Esophagus (tissue), 2 donors: ENCODE measurements around the gene APH1A. TPM values are rescaled to one million over a fixed set of nuclear protein-coding genes. Genes with fewer than 3 reads are reported as not detected.
"Not testable (repeated sequence)": the region's sequence is repeated elsewhere in the genome, so short reads cannot be mapped to it uniquely, and the experiment has no call there.

ENCODE experiments used
- H3K27ac ChIP-seq, 2 donors: one replicate each; pipeline ENCODE4 v1.5.1; 2013; ENCODE audit warnings: low read depth in 2 of 2, mild to moderate bottlenecking in 2 of 2, inconsistent platforms in 1 of 2, low read length in 1 of 2, moderate library complexity in 1 of 2
- H3K27me3 ChIP-seq, 2 donors: one replicate each; pipeline ENCODE4 v1.6.1; 2013; ENCODE audit warnings: low read length in 2 of 2, control low read depth in 1 of 2, mild to moderate bottlenecking in 1 of 2; ENCODE audit not compliant: insufficient read depth in 2 of 2, control insufficient read depth in 1 of 2
- H3K36me3 ChIP-seq, 2 donors: one replicate each; pipeline ENCODE4 v1.6.1; 2013; ENCODE audit warnings: low read length in 1 of 2; ENCODE audit not compliant: control insufficient read depth in 2 of 2, insufficient read depth in 2 of 2
- H3K4me1 ChIP-seq, 2 donors: one replicate each; pipeline ENCODE4 v1.6.1; 2013; ENCODE audit warnings: low read length in 1 of 2; ENCODE audit not compliant: control insufficient read depth in 2 of 2, insufficient read depth in 2 of 2
- H3K4me3 ChIP-seq, 2 donors: one replicate each; pipeline ENCODE4 v1.5.1; 2013; ENCODE audit warnings: low read length in 2 of 2, mild to moderate bottlenecking in 2 of 2, low read depth in 1 of 2, moderate library complexity in 1 of 2
- H3K9me3 ChIP-seq, 2 donors: one replicate each; pipeline ENCODE4 v1.6.1; 2013; ENCODE audit warnings: mild to moderate bottlenecking in 2 of 2, low read depth in 1 of 2, low read length in 1 of 2, moderate library complexity in 1 of 2; ENCODE audit not compliant: control insufficient read depth in 2 of 2, insufficient read depth in 1 of 2
- WGBS, 2 donors: extraction: QIAGEN DNeasy Blood & Tissue Kit; methylation state at CpG; one replicate each; pipeline ENCODE4 v1.1.7; 2013; 5-methylcytosine and 5-hydroxymethylcytosine counted together
- polyA plus RNA-seq, 2 donors: library from polyadenylated mRNA; stranded (reverse); fragments of 200-250 nt; gene quantifications; one replicate each; pipeline ENCODE4 v1.2.3, GENCODE V29; 2013
- donor health status: healthy with polysubstance abuse.
- donor health status: Bipolar disorder and iron deficiency.

The APH1A gene
- polyA plus RNA-seq = 100 to 1,000 TPM in 1 of 2 donors, 10 to 100 TPM in 1; 94.3 to 116 TPM

- peak within 1 kb of the TSS; percentile 79 to 97 for H3K4me3 ChIP-seq
- peaks cover 0 to 7% of the 10 kb centered on the region in 2 donors for H3K4me1 ChIP-seq
- H3K27me3 ChIP-seq = no peaks in the 10 kb centered on the region
- WGBS, 2 donors = 0 to 1% methylated on average over 48 to 49 of the region's 49 CpGs
- H3K36me3 ChIP-seq = peaks cover 11 to 17% of the 10 kb centered on the region in 2 donors
- no peaks in the 10 kb centered on the region for H3K9me3 ChIP-seq
- H3K27ac ChIP-seq = peak within 1 kb of the TSS; percentile 85 to 92
These were observed at the start of gene APH1A for GRCh38 chr1:150268705-150269403. Gene APH1A, minus strand, starts transcription at chr1:150269016. Its CDS starts 206 bp downstream, at chr1:150268810.

GRCh38 chr1:150314691-150315090 is 45.9 kb upstream of the APH1A start:
- 91 to 95% methylated on average over 4 of the region's 4 CpGs for WGBS, 2 donors

GRCh38 chr1:150311762-150312161 is 42.9 kb upstream of the APH1A start:
- WGBS, 2 donors = 89 to 91% methylated on average over 2 of the region's 2 CpGs
- H3K27ac ChIP-seq = no peak overlapping the region
- no peaks in the 10 kb centered on the region for H3K27me3 ChIP-seq
- no peaks in the 10 kb centered on the region for H3K9me3 ChIP-seq
- H3K36me3 ChIP-seq = peaks cover 0 to 5% of the 10 kb centered on the region in 2 donors
- H3K4me3 ChIP-seq = no peak overlapping the region
- H3K4me1 ChIP-seq = no peaks in the 10 kb centered on the region

More at GRCh38 chr1:150314691-150315090, 45.9 kb upstream of the APH1A start:
- H3K27ac ChIP-seq, H3K4me1 ChIP-seq, H3K27me3 ChIP-seq, H3K36me3 ChIP-seq, H3K4me3 ChIP-seq, H3K9me3 ChIP-seq: not testable (repeated sequence)

GRCh38 chr1:150309758-150310508 is 41.1 kb upstream of the APH1A start:
- WGBS, 2 donors = 73 to 75% methylated on average over 10 of the region's 10 CpGs
- H3K36me3 ChIP-seq = peaks cover 0 to 5% of the 10 kb centered on the region in 2 donors
- no peak overlapping the region for H3K4me3 ChIP-seq
- H3K27ac ChIP-seq = no peak overlapping the region
- no peaks in the 10 kb centered on the region for H3K4me1 ChIP-seq
- no peaks in the 10 kb centered on the region for H3K27me3 ChIP-seq
- no peaks in the 10 kb centered on the region for H3K9me3 ChIP-seq

- H3K4me1 ChIP-seq, H3K27me3 ChIP-seq, H3K9me3 ChIP-seq, H3K27ac ChIP-seq, H3K4me3 ChIP-seq, H3K36me3 ChIP-seq: not testable (repeated sequence)
- WGBS, 2 donors = 93 to 95% methylated on average over 9 of the region's 9 CpGs
These were observed 39.8 kb upstream of the APH1A start for GRCh38 chr1:150308585-150308984.

GRCh38 chr1:150302902-150303301 is 34.1 kb upstream of the APH1A start:
- no peaks in the 10 kb centered on the region for H3K27me3 ChIP-seq
- no peaks in the 10 kb centered on the region for H3K9me3 ChIP-seq
- no peak overlapping the region for H3K4me3 ChIP-seq
- no peak overlapping the region for H3K27ac ChIP-seq
- peaks cover 5 to 7% of the 10 kb centered on the region in 2 donors for H3K36me3 ChIP-seq
- 82 to 85% methylated on average over 2 of the region's 2 CpGs for WGBS, 2 donors
- H3K4me1 ChIP-seq = no peaks in the 10 kb centered on the region

- 83 to 85% methylated on average over 6 of the region's 6 CpGs for WGBS, 2 donors
- H3K9me3 ChIP-seq = no peaks in the 10 kb centered on the region
- H3K27me3 ChIP-seq = no peaks in the 10 kb centered on the region
- no peaks in the 10 kb centered on the region for H3K4me1 ChIP-seq
- H3K4me3 ChIP-seq = no peak overlapping the region
- peak overlapping the region in 1 of 2 donors; percentile 44 for H3K27ac ChIP-seq
- peaks cover 5% of the 10 kb centered on the region in 2 donors for H3K36me3 ChIP-seq
These were observed 33.5 kb upstream of the APH1A start for GRCh38 chr1:150302338-150302737.

GRCh38 chr1:150299716-150300115 is 30.9 kb upstream of the APH1A start:
- H3K4me3 ChIP-seq = no peak overlapping the region
- peaks cover 5% of the 10 kb centered on the region in 2 donors for H3K36me3 ChIP-seq
- H3K27ac ChIP-seq = no peak overlapping the region
- H3K27me3 ChIP-seq = no peaks in the 10 kb centered on the region
- no peaks in the 10 kb centered on the region for H3K9me3 ChIP-seq
- WGBS, 2 donors = 95 to 97% methylated on average over 3 of the region's 3 CpGs
- no peaks in the 10 kb centered on the region for H3K4me1 ChIP-seq

- H3K9me3 ChIP-seq = no peaks in the 10 kb centered on the region
- H3K4me3 ChIP-seq = no peak overlapping the region
- no peaks in the 10 kb centered on the region for H3K27me3 ChIP-seq
- no peak overlapping the region for H3K27ac ChIP-seq
- H3K36me3 ChIP-seq = no peaks in the 10 kb centered on the region
- H3K4me1 ChIP-seq = no peaks in the 10 kb centered on the region
- WGBS, 2 donors = 95 to 97% methylated on average over 2 of the region's 2 CpGs
These were observed 26.7 kb upstream of the APH1A start for GRCh38 chr1:150295476-150295875.
